SK-N-SH treated with all-trans-retinoic acid at 6 μM for 48 hours (cell line): ENCODE measurements around the gene ZNF710.

ENCODE experiments used
- ATAC-seq: fragments of 200-7000 bp; cut with Tn5 transposase; 3 replicates; pipeline ENCODE4 v1.9.1; 2020; ENCODE audit warnings: mild to moderate bottlenecking, moderate library complexity
- ARNTL ChIP-seq: fragments of 450-650 bp; formaldehyde crosslinking; IDR thresholded peaks from 2 replicates; pipeline ENCODE4 v1.5.0; 2020; ENCODE audit warnings: low read depth, mild to moderate bottlenecking, moderate library complexity, borderline replicate concordance
- CREB5 ChIP-seq: fragments of 250-450 bp; sonication (Bioruptor Pico); IDR thresholded peaks from 2 replicates; pipeline ENCODE4 v1.5.1; 2020; ENCODE audit warnings: low read depth, mild to moderate bottlenecking, moderate library complexity
- CSDC2 ChIP-seq: fragments of 250-450 bp; sonication (Bioruptor Pico); IDR thresholded peaks from 2 replicates; pipeline ENCODE4 v1.5.0; 2020; ENCODE audit warnings: mild to moderate bottlenecking, moderate library complexity
- CSRNP3 ChIP-seq: fragments of 250-450 bp; sonication (Bioruptor Pico); IDR thresholded peaks from 2 replicates; pipeline ENCODE4 v1.5.1; 2021; ENCODE audit warnings: mild to moderate bottlenecking, moderate library complexity
- ESRRG ChIP-seq: fragments of 250-450 bp; sonication (Bioruptor Pico); IDR thresholded peaks from 2 replicates; pipeline ENCODE4 v1.6.1; 2021; ENCODE audit warnings: mild to moderate bottlenecking
- GLIS3 ChIP-seq: fragments of 250-450 bp; sonication (Bioruptor Pico); IDR thresholded peaks from 2 replicates; pipeline ENCODE4 v1.5.0; 2020; ENCODE audit warnings: mild to moderate bottlenecking, moderate library complexity
- ISL1 ChIP-seq: fragments of 250-450 bp; sonication (Bioruptor Pico); IDR thresholded peaks from 2 replicates; pipeline ENCODE4 v2.1.2; 2022; ENCODE audit warnings: mild to moderate bottlenecking, moderate library complexity
- PATZ1 ChIP-seq: fragments of 250-450 bp; sonication (Bioruptor Pico); IDR thresholded peaks from 2 replicates; pipeline ENCODE4 v1.8.0; 2020; ENCODE audit warnings: mild to moderate bottlenecking, moderate library complexity, borderline replicate concordance
- POU6F1 ChIP-seq: fragments of 250-450 bp; sonication (Bioruptor Pico); IDR thresholded peaks from 2 replicates; pipeline ENCODE4 v1.8.0; 2021; ENCODE audit warnings: low read depth, mild to moderate bottlenecking, moderate library complexity, borderline replicate concordance
- PPARA ChIP-seq: fragments of 250-450 bp; sonication (Bioruptor Pico); IDR thresholded peaks from 2 replicates; pipeline ENCODE4 v1.5.0; 2020; ENCODE audit warnings: mild to moderate bottlenecking, borderline replicate concordance
- RARB ChIP-seq: fragments of 250-450 bp; sonication (Bioruptor Pico); IDR thresholded peaks from 2 replicates; pipeline ENCODE4 v1.8.0; 2021; ENCODE audit warnings: mild to moderate bottlenecking, moderate library complexity
- SNAI2 ChIP-seq: fragments of 250-450 bp; sonication (Bioruptor Pico); IDR thresholded peaks from 2 replicates; pipeline ENCODE4 v1.5.0; 2020; ENCODE audit warnings: mild to moderate bottlenecking, moderate library complexity
- TCF4 ChIP-seq: fragments of 250-450 bp; sonication (Bioruptor Pico); IDR thresholded peaks from 2 replicates; pipeline ENCODE4 v1.8.0; 2021; ENCODE audit warnings: mild to moderate bottlenecking, moderate library complexity, borderline replicate concordance
- TOX ChIP-seq: fragments of 250-450 bp; sonication (Bioruptor Pico); IDR thresholded peaks from 2 replicates; pipeline ENCODE4 v1.8.0; 2021; ENCODE audit warnings: mild to moderate bottlenecking, moderate library complexity, borderline replicate concordance
- TSHZ2 ChIP-seq: fragments of 250-450 bp; sonication (Bioruptor Pico); IDR thresholded peaks from 2 replicates; pipeline ENCODE4 v1.5.0; 2020; ENCODE audit warnings: mild to moderate bottlenecking, moderate library complexity
- ZFP3 ChIP-seq: fragments of 250-450 bp; sonication (Bioruptor Pico); IDR thresholded peaks from 2 replicates; pipeline ENCODE4 v1.5.0; 2020; ENCODE audit warnings: mild to moderate bottlenecking, moderate library complexity
- ZFP30 ChIP-seq: fragments of 450-650 bp; formaldehyde crosslinking; IDR thresholded peaks from 2 replicates; pipeline ENCODE4 v1.5.0; 2022; ENCODE audit warnings: mild to moderate bottlenecking, moderate library complexity
- ZNF565 ChIP-seq: fragments of 450-650 bp; formaldehyde crosslinking; conservative IDR thresholded peaks from 2 replicates; pipeline ENCODE4 v1.5.0; 2020; ENCODE audit warnings: low read depth, mild to moderate bottlenecking, moderate library complexity
- ZNF70 ChIP-seq: fragments of 450-650 bp; formaldehyde crosslinking; IDR thresholded peaks from 2 replicates; pipeline ENCODE4 v1.5.0; 2020; ENCODE audit warnings: mild to moderate bottlenecking, moderate library complexity
- ZNF8 ChIP-seq: fragments of 450-650 bp; formaldehyde crosslinking; IDR thresholded peaks from 2 replicates; pipeline ENCODE4 v1.5.0; 2020; ENCODE audit warnings: mild to moderate bottlenecking, moderate library complexity

Gene ZNF710

GRCh38 chr15:90043530-90044010, 42.4 kb downstream of the ZNF710 start:
- ATAC-seq: no peak
- TF ChIP-seq SNAI2 (CRISPR knock-in tag) (no peak), CSDC2 (CRISPR knock-in tag) (no peak), TCF4 (CRISPR knock-in tag) (no peak), PPARA (CRISPR knock-in tag) (no peak), PATZ1 (CRISPR knock-in tag) (no peak), GLIS3 (no peak), CSRNP3 (CRISPR knock-in tag) (no peak), ZNF565 (no peak), ZNF8 (CRISPR knock-in tag) (no peak), POU6F1 (CRISPR knock-in tag) (no peak)

- TF ChIP-seq ISL1 (CRISPR knock-in tag): no peak
- TF ChIP-seq CREB5 (CRISPR knock-in tag): no peak
- TF ChIP-seq TCF4 (CRISPR knock-in tag): no peak
- TF ChIP-seq ZFP30 (CRISPR knock-in tag): no peak
- no peak for ATAC-seq
These were observed 43.1 kb downstream of the ZNF710 start for GRCh38 chr15:90044191-90044590.

GRCh38 chr15:90044916-90045371, 43.8 kb downstream of the ZNF710 start:
- ATAC-seq: no peak
- peak; percentile 96 for TF ChIP-seq ZFP3 (CRISPR knock-in tag)
- TF ChIP-seq ZFP30 (CRISPR knock-in tag): no peak

- no peak for TF ChIP-seq ZFP3 (CRISPR knock-in tag)
- no peak for TF ChIP-seq POU6F1 (CRISPR knock-in tag)
- TF ChIP-seq ZNF70 (CRISPR knock-in tag): no peak
- TF ChIP-seq PPARA (CRISPR knock-in tag): no peak
These were observed 45.2 kb downstream of the ZNF710 start for GRCh38 chr15:90046289-90046688.

GRCh38 chr15:90046911-90047392, 45.8 kb downstream of the ZNF710 start:
- ATAC-seq: no peak
- TF ChIP-seq PPARA (CRISPR knock-in tag) (no peak), TSHZ2 (CRISPR knock-in tag) (no peak), RARB (CRISPR knock-in tag) (no peak), CSDC2 (CRISPR knock-in tag) (no peak), TOX (CRISPR knock-in tag) (no peak), ARNTL (CRISPR knock-in tag) (no peak), ESRRG (CRISPR knock-in tag) (no peak), ZNF565 (no peak), ISL1 (CRISPR knock-in tag) (no peak), PATZ1 (CRISPR knock-in tag) (no peak), SNAI2 (CRISPR knock-in tag) (no peak)

More at GRCh38 chr15:90046289-90046688, 45.2 kb downstream of the ZNF710 start:
- no peak for ATAC-seq
